ENCODE measurements around the gene AFMID.

The AFMID gene

GRCh38 chr17:78256707-78257591 is 69.8 kb downstream of the AFMID start:
- Histone ChIP-seq H3K4me3 (ENCODE audit: low read depth in 1 of 2, low read length in 2 of 2) (no peak overlapping the region), H3K4me1 (ENCODE audit: insufficient read depth, low read length) (peaks cover 60% of the 10 kb centered on the region), H2AFZ (ENCODE audit: low read depth, low read length) (no peak overlapping the region), H3K9ac (ENCODE audit: low read depth, low read length) (peak overlapping the region; percentile 47; the same call in 1 of the 2 replicates), H3K4me2 (ENCODE audit: insufficient read depth, low read length) (no peak overlapping the region), H3K9me3 (ENCODE audit: insufficient read depth, low read length, severe bottlenecking) (no peaks in the 10 kb centered on the region), H4K20me1 (ENCODE audit: insufficient read depth, low read length) (no peaks in the 10 kb centered on the region; the same call in 1 of the 2 replicates), H3K27ac (ENCODE audit: low read length) (peak overlapping the region; percentile 83), H3K36me3 (ENCODE audit: insufficient read depth, low read length) (no peaks in the 10 kb centered on the region; the same call in 1 of the 2 replicates), H3K27me3 (ENCODE audit: insufficient read depth, low read length, poor library complexity) (no peaks in the 10 kb centered on the region), H3K79me2 (ENCODE audit: insufficient read depth, low read length) (peaks cover 4% of the 10 kb centered on the region)
- no peak for ATAC-seq (ENCODE audit: insufficient read depth, low read depth)
- DNase-seq = no peak
- no peak for TF ChIP-seq EZH2 (IDR thresholded peaks at IDR 0.05; ENCODE audit: borderline replicate concordance, low read depth, low read length, severe bottlenecking)
- TF ChIP-seq, protein P1, sequence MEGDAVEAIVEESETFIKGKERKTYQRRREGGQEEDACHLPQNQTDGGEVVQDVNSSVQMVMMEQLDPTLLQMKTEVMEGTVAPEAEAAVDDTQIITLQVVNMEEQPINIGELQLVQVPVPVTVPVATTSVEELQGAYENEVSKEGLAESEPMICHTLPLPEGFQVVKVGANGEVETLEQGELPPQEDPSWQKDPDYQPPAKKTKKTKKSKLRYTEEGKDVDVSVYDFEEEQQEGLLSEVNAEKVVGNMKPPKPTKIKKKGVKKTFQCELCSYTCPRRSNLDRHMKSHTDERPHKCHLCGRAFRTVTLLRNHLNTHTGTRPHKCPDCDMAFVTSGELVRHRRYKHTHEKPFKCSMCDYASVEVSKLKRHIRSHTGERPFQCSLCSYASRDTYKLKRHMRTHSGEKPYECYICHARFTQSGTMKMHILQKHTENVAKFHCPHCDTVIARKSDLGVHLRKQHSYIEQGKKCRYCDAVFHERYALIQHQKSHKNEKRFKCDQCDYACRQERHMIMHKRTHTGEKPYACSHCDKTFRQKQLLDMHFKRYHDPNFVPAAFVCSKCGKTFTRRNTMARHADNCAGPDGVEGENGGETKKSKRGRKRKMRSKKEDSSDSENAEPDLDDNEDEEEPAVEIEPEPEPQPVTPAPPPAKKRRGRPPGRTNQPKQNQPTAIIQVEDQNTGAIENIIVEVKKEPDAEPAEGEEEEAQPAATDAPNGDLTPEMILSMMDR (IDR thresholded peaks at IDR 0.05; ENCODE audit: borderline replicate concordance, extremely low read depth, low read length, poor library complexity, severe bottlenecking) = no peak
